Upper lobe of right lung (tissue), 1 donor: ENCODE data around the gene KRT35. TPM values are rescaled to one million over a fixed set of nuclear protein-coding genes. Genes with fewer than 3 reads are reported as not detected.

Source experiments
- ATAC-seq: fragments of 200-7000 bp; cut with Tn5 transposase; one replicate; pipeline ENCODE4 v1.9.1; 2020; ENCODE audit warnings: mild to moderate bottlenecking, moderate library complexity
- DNase-seq: peaks from one replicate; pipeline ENCODE4 v3.0.0-alpha.2; 2020
- H3K27ac ChIP-seq: fragments of 200-600 bp; one replicate; pipeline ENCODE4 v1.8.0; 2022
- H3K27me3 ChIP-seq: fragments of 200-600 bp; one replicate; pipeline ENCODE4 v1.8.0; 2022; ENCODE audit warnings: mild to moderate bottlenecking
- H3K36me3 ChIP-seq: fragments of 200-600 bp; one replicate; pipeline ENCODE4 v1.8.0; 2022
- H3K4me1 ChIP-seq: fragments of 200-600 bp; one replicate; pipeline ENCODE4 v1.8.0; 2022
- H3K4me3 ChIP-seq: fragments of 200-600 bp; one replicate; pipeline ENCODE4 v1.8.0; 2022; ENCODE audit warnings: mild to moderate bottlenecking
- H3K9me3 ChIP-seq: fragments of 200-600 bp; one replicate; pipeline ENCODE4 v1.8.0; 2022
- CTCF ChIP-seq: fragments of 200-600 bp; IDR thresholded peaks from one replicate; pipeline ENCODE4 v1.8.0; 2022; ENCODE audit warnings: antibody characterized with exemption
- intact Hi-C: fragments of 100-400 bp; cut with DNase I; formaldehyde crosslinking; loops from one replicate; pipeline ENCODE4 v1.11.0; 2022
- total RNA-seq: library from RNA; stranded (reverse); fragmentation: NEBNext Ultra II Directional; extraction: Animal tissue kit (Norgen Biotek cat#: 25700); gene quantifications from one replicate; pipeline ENCODE4 v1.2.1, GENCODE V29; 2021
- donor health status: DM: no; HTN: yes; CAD: no; lungs with severe emphysema.

KRT35 gene
- total RNA-seq, 1 donor from 2014 or later, result not detected

GRCh38 chr17:41476866-41477815 lies 3.8 kb downstream of the KRT35 start:
- no peak overlapping the region for H3K27ac ChIP-seq
- no peaks in the 10 kb centered on the region for H3K36me3 ChIP-seq
- DNase-seq (no peak), ATAC-seq (no peak)
- no peaks in the 10 kb centered on the region for H3K4me1 ChIP-seq
- H3K27me3 ChIP-seq, result no peaks in the 10 kb centered on the region
- intact Hi-C loops, result no loop called here
- TF ChIP-seq CTCF, result no peak
- H3K9me3 ChIP-seq, result no peaks in the 10 kb centered on the region
- no peak overlapping the region for H3K4me3 ChIP-seq

- Histone ChIP-seq H3K4me3 (no peak overlapping the region), H3K27me3 (no peaks in the 10 kb centered on the region), H3K27ac (no peak overlapping the region), H3K4me1 (no peaks in the 10 kb centered on the region), H3K36me3 (no peaks in the 10 kb centered on the region), H3K9me3 (no peaks in the 10 kb centered on the region)
- no peak for DNase-seq
- ATAC-seq, result no peak
- no peak for TF ChIP-seq CTCF
- intact Hi-C loops, result no loop called here
Measured at GRCh38 chr17:41475421-41475820, 5.5 kb downstream of the KRT35 start.

- Histone ChIP-seq H3K4me1 (no peaks in the 10 kb centered on the region), H3K4me3 (no peak overlapping the region), H3K27ac (no peak overlapping the region), H3K27me3 (no peaks in the 10 kb centered on the region), H3K9me3 (no peaks in the 10 kb centered on the region), H3K36me3 (no peaks in the 10 kb centered on the region)
- intact Hi-C loops, result no loop called here
- DNase-seq (no peak), ATAC-seq (no peak)
- TF ChIP-seq CTCF, result no peak
Measured at GRCh38 chr17:41474863-41475262, 6.1 kb downstream of the KRT35 start.

GRCh38 chr17:41468346-41468745 lies 12.6 kb downstream of the KRT35 start:
- Histone ChIP-seq H3K36me3 (no peaks in the 10 kb centered on the region), H3K4me1 (no peaks in the 10 kb centered on the region), H3K27me3 (no peaks in the 10 kb centered on the region), H3K4me3 (no peak overlapping the region), H3K9me3 (no peaks in the 10 kb centered on the region), H3K27ac (no peak overlapping the region)
- no peak for TF ChIP-seq CTCF
- DNase-seq (no peak), ATAC-seq (no peak)
- intact Hi-C loops, result no loop called here

- intact Hi-C loops, result no loop called here
- Histone ChIP-seq H3K4me3 (no peak overlapping the region), H3K9me3 (no peaks in the 10 kb centered on the region), H3K4me1 (no peaks in the 10 kb centered on the region), H3K27ac (no peak overlapping the region), H3K27me3 (no peaks in the 10 kb centered on the region), H3K36me3 (no peaks in the 10 kb centered on the region)
- ATAC-seq, result no peak
- no peak for DNase-seq
- TF ChIP-seq CTCF, result no peak
Measured at GRCh38 chr17:41467561-41467960, 13.4 kb downstream of the KRT35 start.
